ENCODE results near the gene NOL9.
"Not testable (repeated sequence)": the region's sequence is repeated elsewhere in the genome, so short reads cannot be mapped to it uniquely, and the experiment has no call there.

Gene NOL9

GRCh38 chr1:6570987-6571386, 16.7 kb upstream of the NOL9 start:
- no peak for DNase-seq

- DNase-seq: no peak
Measured at GRCh38 chr1:6570100-6570499, 15.8 kb upstream of the NOL9 start.

- no peak for DNase-seq
Measured at GRCh38 chr1:6569033-6569432, 14.7 kb upstream of the NOL9 start.

GRCh38 chr1:6560267-6560666, 6.0 kb upstream of the NOL9 start:
- DNase-seq: no peak

- DNase-seq: not testable (repeated sequence)
Measured at GRCh38 chr1:6559161-6559560, 4.8 kb upstream of the NOL9 start.

- no peak for DNase-seq
Measured at GRCh38 chr1:6557597-6557996, 3.3 kb upstream of the NOL9 start.

- no peak for DNase-seq
Measured at GRCh38 chr1:6554907-6555778, 830 bp upstream of the NOL9 start, which contains the start of gene TAS1R1. Gene TAS1R1 (plus strand): TSS chr1:6555307. CDS start chr1:6555374, 67 bp downstream.

- no peak for DNase-seq
Measured at GRCh38 chr1:6547301-6547700, 7.0 kb downstream of the NOL9 start.

- DNase-seq: no peak
Measured at GRCh38 chr1:6546326-6546725, 8.0 kb downstream of the NOL9 start.

GRCh38 chr1:6545276-6546112, 8.8 kb downstream of the NOL9 start:
- no peak for DNase-seq

GRCh38 chr1:6544831-6545230, 9.5 kb downstream of the NOL9 start:
- no peak for DNase-seq

- DNase-seq: no peak
Measured at GRCh38 chr1:6538956-6539355, 15.4 kb downstream of the NOL9 start.

GRCh38 chr1:6536291-6536690, 18.0 kb downstream of the NOL9 start:
- no peak for DNase-seq

- DNase-seq: no peak
Measured at GRCh38 chr1:6535214-6535613, 19.1 kb downstream of the NOL9 start.

- no peak for DNase-seq
Measured at GRCh38 chr1:6534248-6534822, 20.0 kb downstream of the NOL9 start.

- DNase-seq: no peak
Measured at GRCh38 chr1:6531996-6532395, 22.3 kb downstream of the NOL9 start.

- no peak for DNase-seq
Measured at GRCh38 chr1:6530504-6531160, 23.7 kb downstream of the NOL9 start.

- no peak for DNase-seq
Measured at GRCh38 chr1:6528492-6528891, 25.8 kb downstream of the NOL9 start.

GRCh38 chr1:6526316-6526715, 28.0 kb downstream of the NOL9 start:
- no peak for DNase-seq

- DNase-seq: peak; percentile 51
Measured at GRCh38 chr1:6523566-6523965, 30.7 kb downstream of the NOL9 start.

- no peak for DNase-seq
Measured at GRCh38 chr1:6521536-6521935, 32.8 kb downstream of the NOL9 start.

- no peak for DNase-seq
Measured at GRCh38 chr1:6519935-6520671, 34.2 kb downstream of the NOL9 start.
